Ectodermal cell (in vitro differentiated cells): ENCODE results near the gene ZNF385D.

Source experiments
- H3K27ac ChIP-seq: 2 replicates; pipeline ENCODE4 v1.7.0; 2013; ENCODE audit warnings: mild to moderate bottlenecking, low read depth, low read length; ENCODE audit not compliant: insufficient read depth, poor library complexity, severe bottlenecking
- H3K27me3 ChIP-seq: 2 replicates; pipeline ENCODE4 v1.7.0; 2013; ENCODE audit warnings: mild to moderate bottlenecking, low read length; ENCODE audit not compliant: insufficient read depth, control insufficient read depth, poor library complexity, severe bottlenecking
- H3K36me3 ChIP-seq: one replicate; pipeline ENCODE4 v1.7.0; 2013; ENCODE audit warnings: low read length; ENCODE audit not compliant: control insufficient read depth, insufficient read depth
- H3K4me1 ChIP-seq: one replicate; pipeline ENCODE4 v1.7.0; 2013; ENCODE audit warnings: low read length; ENCODE audit not compliant: control insufficient read depth, insufficient read depth
- H3K4me3 ChIP-seq: 2 replicates; pipeline ENCODE4 v1.7.0; 2013; ENCODE audit warnings: low read depth, low read length, control low read depth; ENCODE audit not compliant: insufficient read depth
- H3K9me3 ChIP-seq: 2 replicates; pipeline ENCODE4 v1.7.0; 2013; ENCODE audit warnings: mild to moderate bottlenecking, low read length, moderate library complexity; ENCODE audit not compliant: control insufficient read depth
- WGBS, 2 experiments: methylation state at CpG; one replicate each; pipeline ENCODE4 v1.1.7; 2013; ENCODE audit warnings: missing lambda C conversion rate in 2 of 2; 5-methylcytosine and 5-hydroxymethylcytosine counted together

ZNF385D gene

GRCh38 chr3:21477541-21478288, 273.3 kb downstream of the ZNF385D start:
- H3K27me3 ChIP-seq = no peaks in the 10 kb centered on the region
- H3K9me3 ChIP-seq = no peaks in the 10 kb centered on the region
- H3K4me3 ChIP-seq = no peak overlapping the region
- H3K27ac ChIP-seq = no peak overlapping the region
- H3K4me1 ChIP-seq = no peaks in the 10 kb centered on the region
- H3K36me3 ChIP-seq = no peaks in the 10 kb centered on the region

DNA sequence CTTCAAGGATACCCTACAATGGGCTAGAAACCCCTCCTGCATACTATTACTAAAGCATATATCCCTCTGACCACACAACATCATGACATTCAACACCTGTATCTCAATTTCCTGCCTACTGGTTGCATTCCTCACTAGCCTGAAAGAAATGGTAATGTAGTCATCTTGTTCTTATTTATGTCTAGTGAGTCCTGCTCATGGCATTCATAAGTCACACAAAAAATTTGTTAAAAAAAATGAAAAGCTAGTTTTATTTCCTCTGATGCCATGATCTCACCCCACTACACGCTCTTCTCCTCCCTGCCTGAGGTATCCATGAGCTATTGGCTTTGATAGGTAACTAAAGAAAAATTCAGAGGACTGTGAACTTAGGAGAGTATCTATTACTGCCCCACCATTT, 284.5 kb downstream of the ZNF385D start:
- Histone ChIP-seq H3K36me3 (no peaks in the 10 kb centered on the region), H3K27ac (no peak overlapping the region), H3K4me3 (no peak overlapping the region), H3K9me3 (no peaks in the 10 kb centered on the region), H3K4me1 (no peaks in the 10 kb centered on the region), H3K27me3 (no peaks in the 10 kb centered on the region)
- WGBS, 2 experiments = 83 to 100% methylated on average over 1 of the region's 1 CpG

DNA sequence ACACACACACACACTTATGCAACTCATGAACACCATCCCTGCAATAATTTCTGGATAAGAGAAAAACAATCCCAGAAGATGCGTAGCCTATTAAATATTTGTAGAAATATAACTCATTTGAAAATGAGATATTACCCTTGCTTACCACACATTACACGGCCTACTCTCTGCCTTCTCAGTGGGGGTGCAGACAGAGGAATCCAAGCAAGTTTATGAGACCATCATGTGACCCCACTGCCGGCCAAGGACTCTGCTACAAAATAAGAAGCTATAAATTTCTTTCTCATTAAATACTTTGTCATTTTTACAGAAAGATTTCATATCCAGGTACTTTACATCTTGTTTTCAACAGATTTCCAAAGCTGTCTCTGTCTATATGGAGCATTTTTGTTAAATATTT, 286.3 kb downstream of the ZNF385D start:
- Histone ChIP-seq H3K36me3 (no peaks in the 10 kb centered on the region), H3K4me1 (no peaks in the 10 kb centered on the region), H3K4me3 (no peak overlapping the region), H3K27me3 (no peaks in the 10 kb centered on the region), H3K27ac (no peak overlapping the region), H3K9me3 (no peaks in the 10 kb centered on the region)
- 71 to 81% methylated on average over 2 of the region's 3 CpGs for WGBS, 2 experiments

DNA sequence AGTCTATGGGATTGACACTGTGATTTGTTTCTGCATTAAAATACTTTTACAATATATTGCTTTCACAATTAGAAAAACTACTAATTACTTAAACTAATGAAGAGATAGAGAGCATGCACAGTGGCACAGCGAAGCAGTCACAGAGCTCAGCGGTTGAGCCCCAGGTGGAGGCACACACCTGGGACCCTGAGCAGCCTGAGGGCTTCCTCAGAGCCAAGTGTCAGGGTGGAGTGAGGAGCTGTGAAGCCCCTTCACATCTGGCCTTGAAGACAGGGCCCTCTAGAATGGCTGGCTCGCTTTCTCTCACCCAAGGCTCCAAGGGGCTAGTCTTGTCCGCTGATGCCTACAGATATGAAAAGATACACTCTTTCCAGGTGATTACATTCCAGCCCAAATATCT, 287.7 kb downstream of the ZNF385D start:
- WGBS, 2 experiments = 96 to 98% methylated on average over 4 of the region's 4 CpGs
- Histone ChIP-seq H3K27me3 (no peaks in the 10 kb centered on the region), H3K36me3 (no peaks in the 10 kb centered on the region)

DNA sequence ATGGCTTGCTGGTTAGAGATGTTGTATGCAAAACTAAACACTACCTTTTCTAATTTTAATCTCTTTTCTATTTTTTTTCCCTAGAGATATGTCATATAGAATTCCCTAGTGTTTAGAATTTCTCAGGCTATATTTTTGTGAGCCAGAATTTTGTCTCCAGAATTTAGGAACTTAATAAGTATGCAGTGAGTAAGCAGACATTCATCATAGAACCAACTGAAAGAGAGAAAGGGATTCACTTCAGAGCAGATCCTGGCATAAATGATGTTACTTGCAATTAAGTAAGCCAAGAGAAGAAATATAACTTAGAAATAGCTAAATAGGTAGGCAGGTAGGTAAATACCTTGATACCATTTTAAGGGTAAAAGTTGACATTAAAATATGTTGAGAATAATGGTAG, 288.9 kb downstream of the ZNF385D start:
- H3K27ac ChIP-seq = no peak overlapping the region

More for the DNA sequence above, 287.7 kb downstream of the ZNF385D start:
- Histone ChIP-seq H3K9me3 (no peaks in the 10 kb centered on the region), H3K27ac (no peak overlapping the region), H3K4me3 (no peak overlapping the region), H3K4me1 (no peaks in the 10 kb centered on the region)

DNA sequence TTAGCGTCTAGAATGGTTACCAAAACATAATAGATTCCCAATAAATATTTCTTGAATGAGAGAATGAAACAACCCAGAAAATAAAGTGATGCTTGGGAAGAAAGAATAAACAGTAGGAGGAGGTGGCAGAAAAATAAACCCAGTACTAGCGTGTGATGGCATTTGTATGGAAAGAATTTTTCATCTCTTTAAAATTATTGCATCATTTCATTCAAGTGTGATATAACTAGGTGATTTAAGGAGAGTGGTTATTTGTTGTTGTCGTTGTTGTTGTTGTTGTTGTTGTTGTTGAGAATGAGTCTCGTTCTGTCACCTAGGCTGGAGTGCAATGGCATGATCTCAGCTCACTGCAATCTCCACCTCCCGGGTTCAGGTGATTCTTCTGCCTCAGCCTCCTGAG, 293.9 kb downstream of the ZNF385D start:
- Histone ChIP-seq H3K27me3 (no peaks in the 10 kb centered on the region), H3K36me3 (no peaks in the 10 kb centered on the region), H3K9me3 (no peaks in the 10 kb centered on the region), H3K4me1 (no peaks in the 10 kb centered on the region), H3K4me3 (no peak overlapping the region), H3K27ac (no peak overlapping the region)
- WGBS, 2 experiments = 86 to 89% methylated on average over 4 of the region's 5 CpGs

More for the DNA sequence above, 288.9 kb downstream of the ZNF385D start:
- Histone ChIP-seq H3K36me3 (no peaks in the 10 kb centered on the region), H3K9me3 (no peaks in the 10 kb centered on the region), H3K4me3 (no peak overlapping the region), H3K4me1 (no peaks in the 10 kb centered on the region), H3K27me3 (no peaks in the 10 kb centered on the region)

- Histone ChIP-seq H3K4me1 (no peaks in the 10 kb centered on the region), H3K9me3 (no peaks in the 10 kb centered on the region), H3K36me3 (no peaks in the 10 kb centered on the region), H3K27me3 (no peaks in the 10 kb centered on the region), H3K4me3 (no peak overlapping the region), H3K27ac (no peak overlapping the region)
- 93 to 96% methylated on average over 2 of the region's 2 CpGs for WGBS, 2 experiments
These were observed 301.3 kb downstream of the ZNF385D start for GRCh38 chr3:21449738-21450137.

- no peaks in the 10 kb centered on the region for H3K9me3 ChIP-seq
- H3K4me3 ChIP-seq = no peak overlapping the region
- H3K36me3 ChIP-seq = no peaks in the 10 kb centered on the region
- WGBS, 2 experiments = 96% methylated on average over 3 to 4 of the region's 4 CpGs
- no peaks in the 10 kb centered on the region for H3K27me3 ChIP-seq
- no peaks in the 10 kb centered on the region for H3K4me1 ChIP-seq
- H3K27ac ChIP-seq = no peak overlapping the region
These were observed 303.4 kb downstream of the ZNF385D start for GRCh38 chr3:21447476-21448151.

DNA sequence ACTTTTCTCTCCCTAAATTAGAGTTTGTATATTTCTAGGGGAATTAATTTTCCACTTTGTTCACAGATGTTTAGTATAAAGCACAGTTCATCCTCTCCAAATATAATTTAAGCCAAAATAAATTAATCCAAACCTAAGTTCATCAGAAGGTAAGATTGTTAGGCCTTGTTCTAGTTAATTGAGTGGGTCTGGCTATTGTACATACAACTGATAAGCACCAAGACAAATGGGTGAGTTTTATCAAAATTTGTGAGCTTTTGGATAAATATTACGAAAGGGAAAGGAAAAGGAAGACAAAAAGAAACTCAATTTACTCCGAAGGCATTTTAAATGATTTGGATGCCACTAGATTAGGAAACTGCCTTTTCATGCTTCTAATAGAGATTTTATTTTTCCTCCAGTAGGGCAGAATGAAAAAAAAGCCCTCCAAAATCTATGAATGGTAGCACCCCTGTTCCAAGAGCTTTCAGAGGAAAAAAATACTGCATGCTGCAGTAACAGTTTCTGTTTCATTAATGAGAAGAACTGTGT, 304.0 kb downstream of the ZNF385D start:
- WGBS, 2 experiments = 90 to 95% methylated on average over 2 of the region's 2 CpGs
- no peaks in the 10 kb centered on the region for H3K36me3 ChIP-seq
- H3K4me1 ChIP-seq = no peaks in the 10 kb centered on the region
- H3K27me3 ChIP-seq = no peaks in the 10 kb centered on the region
- H3K27ac ChIP-seq = no peak overlapping the region
- no peaks in the 10 kb centered on the region for H3K9me3 ChIP-seq
- no peak overlapping the region for H3K4me3 ChIP-seq

- no peak overlapping the region for H3K27ac ChIP-seq
- 97 to 98% methylated on average over 3 of the region's 3 CpGs for WGBS, 2 experiments
- no peaks in the 10 kb centered on the region for H3K9me3 ChIP-seq
- H3K27me3 ChIP-seq = no peaks in the 10 kb centered on the region
- no peaks in the 10 kb centered on the region for H3K36me3 ChIP-seq
- H3K4me1 ChIP-seq = no peaks in the 10 kb centered on the region
- no peak overlapping the region for H3K4me3 ChIP-seq
These were observed 305.0 kb downstream of the ZNF385D start for GRCh38 chr3:21446027-21446426.
